ENCODE data around the gene GTPBP10.

DNA sequence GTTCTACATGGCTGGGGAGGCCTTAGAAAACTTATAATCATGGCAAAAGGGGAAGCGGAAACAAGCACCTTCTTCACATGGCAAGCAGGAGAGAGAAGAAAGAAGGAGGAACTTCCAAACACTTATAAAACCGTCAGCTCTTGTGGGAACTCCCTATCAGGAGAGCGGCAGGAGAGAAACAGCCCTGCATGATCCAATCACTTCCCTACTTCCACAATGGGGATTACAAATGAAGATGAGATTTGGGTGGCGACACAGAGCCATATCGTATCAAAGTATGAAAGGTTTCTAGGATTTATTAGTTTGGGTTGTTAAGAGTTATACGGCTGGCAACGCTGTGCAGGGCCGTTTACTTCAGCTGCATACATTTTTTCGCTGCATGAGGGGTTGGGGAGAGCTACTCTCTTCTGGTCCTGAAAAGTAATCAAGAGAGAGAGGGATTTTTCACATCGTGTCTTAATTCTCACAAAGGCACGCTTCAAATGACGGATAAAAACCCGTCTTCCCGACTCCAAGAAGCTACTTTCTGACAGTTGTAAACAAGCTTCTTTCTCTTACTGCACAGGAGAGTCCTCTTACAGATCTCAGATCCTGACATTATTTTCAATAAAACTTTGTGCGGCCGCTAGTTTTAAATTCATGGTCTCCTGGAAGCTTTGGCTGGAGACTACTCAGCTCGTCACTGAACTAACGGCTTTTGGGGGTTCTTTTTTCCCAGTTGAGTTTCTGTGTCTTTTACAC, 751 bp upstream of the GTPBP10 start:
- TF ChIP-seq CTCF (IDR thresholded peaks at IDR 0.05 in 4 of 5, conservative IDR thresholded peaks at IDR 0.05 in 1 of 5) (no peak), POLR2A (IDR thresholded peaks at IDR 0.05) (no peak)
